AG04449 (cell line): ENCODE results near the gene MIEN1.

Experiments
- CTCF ChIA-PET: fragments of 350-600 bp; formaldehyde crosslinking; extraction: SDS; loops from one replicate; lab custom pipeline; 2021; ENCODE audit warnings: antibody characterized with exemption; lab: Yijun Ruan, JAX
- POLR2A ChIA-PET: fragments of 400-600, 350-600 bp; formaldehyde crosslinking; extraction: SDS; loops from one replicate; lab custom pipeline; 2020; ENCODE audit warnings: antibody characterized with exemption, inconsistent platforms; lab: Yijun Ruan, JAX
- DNase-seq: peaks from one replicate; pipeline ENCODE4 v3.0.0-alpha.2; 2010; ENCODE audit warnings: low read depth, low spot score
- H3K4me3 ChIP-seq: 2 replicates; pipeline ENCODE4 v1.5.1; 2011; ENCODE audit warnings: low read depth, mild to moderate bottlenecking, control low read depth, low read length
- CTCF ChIP-seq: IDR thresholded peaks from one replicate; pipeline ENCODE4 v1.5.1; 2011; ENCODE audit warnings: mild to moderate bottlenecking, moderate library complexity, low read length, control low read depth, inconsistent platforms; ENCODE audit not compliant: insufficient read depth; ENCODE audit errors: missing control alignments

Gene MIEN1

GRCh38 chr17:39756380-39757079 is 26.2 kb upstream of the MIEN1 start:
- DNase-seq, result no peak
- no peak for TF ChIP-seq CTCF
- CTCF ChIA-PET, result interaction anchor here (0.8 to 6.3 kb wide), 4 partner anchors 25 to 135 kb away, joined by 3 to 69 read pairs (median 5); partner anchors contain the start of genes MIEN1 and PNMT
- POLR2A ChIA-PET, result no interaction called here
- H3K4me3 ChIP-seq, result no peak overlapping the region

- POLR2A ChIA-PET, result no interaction called here
- no peak for DNase-seq
- no peak for TF ChIP-seq CTCF
- H3K4me3 ChIP-seq, result no peak overlapping the region
- CTCF ChIA-PET, result interaction anchor here (0.8 to 6.3 kb wide), 6 partner anchors 24 to 208 kb away, joined by 3 to 69 read pairs (median 4); partner anchors contain the start of genes MIEN1 and PNMT
Observed at GRCh38 chr17:39755554-39756379, 25.4 kb upstream of the MIEN1 start.

- no peak for TF ChIP-seq CTCF
- ChIA-PET POLR2A (interaction anchor here (0.9 kb wide), 1 partner anchor 55 kb away, joined by 4 read pairs; the partner anchor contains the start of gene ERBB2), CTCF (interaction anchor here (0.8 to 6.3 kb wide), 7 partner anchors 25 to 207 kb away, joined by 3 to 69 read pairs (median 4); partner anchors contain the start of genes MIEN1 and PNMT)
- DNase-seq, result no peak
- peak overlapping the region; percentile 69 for H3K4me3 ChIP-seq
Observed at GRCh38 chr17:39754958-39755553, 24.7 kb upstream of the MIEN1 start.

GRCh38 chr17:39754161-39754957 is 24.0 kb upstream of the MIEN1 start:
- CTCF ChIA-PET, result interaction anchor here (0.8 to 6.3 kb wide), 6 partner anchors 24 to 207 kb away, joined by 3 to 69 read pairs (median 4); partner anchors contain the start of gene MIEN1

More at GRCh38 chr17:39754161-39754957, 24.0 kb upstream of the MIEN1 start:
- POLR2A ChIA-PET, result interaction anchor here (0.9 kb wide), 1 partner anchor 54 kb away, joined by 4 read pairs; the partner anchor contains the start of gene ERBB2
- TF ChIP-seq CTCF, result peak; percentile 92
- peak overlapping the region; percentile 69 for H3K4me3 ChIP-seq
- no peak for DNase-seq
